Measurements from ENCODE around the gene DIP2C.

DIP2C gene

GRCh38 chr10:727162-727790 lies 37.8 kb upstream of the DIP2C start:
- H3K27ac ChIP-seq (ENCODE audit: low read depth, low read length) = no peak overlapping the region
- no peak overlapping the region for H3K56ac ChIP-seq (ENCODE audit: low read length)
- no peaks in the 10 kb centered on the region for H3K79me1 ChIP-seq (ENCODE audit: low read length)
- no peak overlapping the region for H4K8ac ChIP-seq (ENCODE audit: low read depth, low read length)
- H3K9ac ChIP-seq (ENCODE audit: low read length) = no peak overlapping the region
- no peak overlapping the region for H2BK120ac ChIP-seq (ENCODE audit: low read depth, low read length)
- H2BK15ac ChIP-seq (replicated peaks; ENCODE audit: low read depth) = no peak overlapping the region
- no peaks in the 10 kb centered on the region for H3K79me2 ChIP-seq (ENCODE audit: control insufficient read depth, insufficient read depth, low read length)
- H3K23ac ChIP-seq (ENCODE audit: low read length) = no peak overlapping the region
- H3K18ac ChIP-seq (ENCODE audit: low read length) = no peak overlapping the region
- no peak overlapping the region for H4K5ac ChIP-seq (ENCODE audit: low read length)
- no peak overlapping the region for H3K4ac ChIP-seq (ENCODE audit: low read depth, low read length)
- no peaks in the 10 kb centered on the region for H3K36me3 ChIP-seq (ENCODE audit: control insufficient read depth, insufficient read depth, low read length)
- no peaks in the 10 kb centered on the region for H3K4me1 ChIP-seq (ENCODE audit: control insufficient read depth, low read depth, low read length)
- H2BK5ac ChIP-seq (ENCODE audit: low read length) = no peak overlapping the region
- H3K4me3 ChIP-seq (ENCODE audit: low read length) = no peak overlapping the region
- no peaks in the 10 kb centered on the region for H3K27me3 ChIP-seq (ENCODE audit: insufficient read depth, low read length, poor library complexity)
- WGBS (ENCODE audit: extremely low coverage, insufficient coverage, low lambda C conversion rate) = no CpG with 5 or more reads among the region's 15 CpGs
- DNase-seq = no peak
- H3K4me2 ChIP-seq (ENCODE audit: low read length) = no peak overlapping the region
- H2AK5ac ChIP-seq (ENCODE audit: low read length) = no peak overlapping the region

GRCh38 chr10:725786-726185 lies 36.3 kb upstream of the DIP2C start:
- H2BK5ac ChIP-seq (ENCODE audit: low read length) = no peak overlapping the region
- H3K4me1 ChIP-seq (ENCODE audit: control insufficient read depth, low read depth, low read length) = no peaks in the 10 kb centered on the region
- H3K4me2 ChIP-seq (ENCODE audit: low read length) = no peak overlapping the region
- WGBS (ENCODE audit: extremely low coverage, insufficient coverage, low lambda C conversion rate) = no CpG with 5 or more reads among the region's 11 CpGs
- no peak overlapping the region for H3K56ac ChIP-seq (ENCODE audit: low read length)
- no peak overlapping the region for H2BK15ac ChIP-seq (replicated peaks; ENCODE audit: low read depth)
- no peak overlapping the region for H3K18ac ChIP-seq (ENCODE audit: low read length)
- no peak overlapping the region for H3K23ac ChIP-seq (ENCODE audit: low read length)
- no peak overlapping the region for H2AK5ac ChIP-seq (ENCODE audit: low read length)
- no peak overlapping the region for H4K5ac ChIP-seq (ENCODE audit: low read length)
- H3K9ac ChIP-seq (ENCODE audit: low read length) = no peak overlapping the region
- H3K27ac ChIP-seq (ENCODE audit: low read depth, low read length) = no peak overlapping the region
- no peak overlapping the region for H4K8ac ChIP-seq (ENCODE audit: low read depth, low read length)
- no peak overlapping the region for H3K4me3 ChIP-seq (ENCODE audit: low read length)
- no peak overlapping the region for H2BK120ac ChIP-seq (ENCODE audit: low read depth, low read length)
- no peaks in the 10 kb centered on the region for H3K36me3 ChIP-seq (ENCODE audit: control insufficient read depth, insufficient read depth, low read length)
- no peaks in the 10 kb centered on the region for H3K79me1 ChIP-seq (ENCODE audit: low read length)
- no peaks in the 10 kb centered on the region for H3K27me3 ChIP-seq (ENCODE audit: insufficient read depth, low read length, poor library complexity)
- H3K79me2 ChIP-seq (ENCODE audit: control insufficient read depth, insufficient read depth, low read length) = no peaks in the 10 kb centered on the region
- DNase-seq = no peak
- H3K4ac ChIP-seq (ENCODE audit: low read depth, low read length) = no peak overlapping the region

GRCh38 chr10:725302-725701 lies 35.8 kb upstream of the DIP2C start:
- no peaks in the 10 kb centered on the region for H3K79me2 ChIP-seq (ENCODE audit: control insufficient read depth, insufficient read depth, low read length)
- no CpG with 5 or more reads among the region's 12 CpGs for WGBS (ENCODE audit: extremely low coverage, insufficient coverage, low lambda C conversion rate)
- no peak overlapping the region for H3K9ac ChIP-seq (ENCODE audit: low read length)
- H3K36me3 ChIP-seq (ENCODE audit: control insufficient read depth, insufficient read depth, low read length) = no peaks in the 10 kb centered on the region
- no peaks in the 10 kb centered on the region for H3K79me1 ChIP-seq (ENCODE audit: low read length)
- H3K4me3 ChIP-seq (ENCODE audit: low read length) = no peak overlapping the region
- no peak overlapping the region for H4K5ac ChIP-seq (ENCODE audit: low read length)
- no peak for DNase-seq
- no peak overlapping the region for H2BK120ac ChIP-seq (ENCODE audit: low read depth, low read length)
- H3K56ac ChIP-seq (ENCODE audit: low read length) = no peak overlapping the region
- H3K18ac ChIP-seq (ENCODE audit: low read length) = no peak overlapping the region
- no peaks in the 10 kb centered on the region for H3K4me1 ChIP-seq (ENCODE audit: control insufficient read depth, low read depth, low read length)
- no peak overlapping the region for H2BK5ac ChIP-seq (ENCODE audit: low read length)
- H4K8ac ChIP-seq (ENCODE audit: low read depth, low read length) = no peak overlapping the region
- no peak overlapping the region for H3K4ac ChIP-seq (ENCODE audit: low read depth, low read length)
- H3K27me3 ChIP-seq (ENCODE audit: insufficient read depth, low read length, poor library complexity) = no peaks in the 10 kb centered on the region
- no peak overlapping the region for H2AK5ac ChIP-seq (ENCODE audit: low read length)
- no peak overlapping the region for H2BK15ac ChIP-seq (replicated peaks; ENCODE audit: low read depth)
- no peak overlapping the region for H3K23ac ChIP-seq (ENCODE audit: low read length)
- no peak overlapping the region for H3K27ac ChIP-seq (ENCODE audit: low read depth, low read length)
- H3K4me2 ChIP-seq (ENCODE audit: low read length) = no peak overlapping the region

GRCh38 chr10:723973-724372 lies 34.5 kb upstream of the DIP2C start:
- Histone ChIP-seq H3K18ac (ENCODE audit: low read length) (no peak overlapping the region), H2BK15ac (replicated peaks; ENCODE audit: low read depth) (no peak overlapping the region), H3K4me2 (ENCODE audit: low read length) (no peak overlapping the region), H3K27ac (ENCODE audit: low read depth, low read length) (no peak overlapping the region), H3K36me3 (ENCODE audit: control insufficient read depth, insufficient read depth, low read length) (no peaks in the 10 kb centered on the region), H4K5ac (ENCODE audit: low read length) (no peak overlapping the region), H3K4ac (ENCODE audit: low read depth, low read length) (no peak overlapping the region), H3K9ac (ENCODE audit: low read length) (no peak overlapping the region), H3K4me3 (ENCODE audit: low read length) (no peak overlapping the region), H3K79me2 (ENCODE audit: control insufficient read depth, insufficient read depth, low read length) (no peaks in the 10 kb centered on the region), H4K8ac (ENCODE audit: low read depth, low read length) (no peak overlapping the region), H3K23ac (ENCODE audit: low read length) (no peak overlapping the region), H3K4me1 (ENCODE audit: control insufficient read depth, low read depth, low read length) (no peaks in the 10 kb centered on the region), H2BK120ac (ENCODE audit: low read depth, low read length) (no peak overlapping the region), H2AK5ac (ENCODE audit: low read length) (no peak overlapping the region), H3K79me1 (ENCODE audit: low read length) (no peaks in the 10 kb centered on the region), H3K56ac (ENCODE audit: low read length) (no peak overlapping the region), H3K27me3 (ENCODE audit: insufficient read depth, low read length, poor library complexity) (no peaks in the 10 kb centered on the region), H2BK5ac (ENCODE audit: low read length) (no peak overlapping the region)
- DNase-seq = no peak
- no CpG with 5 or more reads among the region's 16 CpGs for WGBS (ENCODE audit: extremely low coverage, insufficient coverage, low lambda C conversion rate)

- Histone ChIP-seq H3K27me3 (ENCODE audit: insufficient read depth, low read length, poor library complexity) (no peaks in the 10 kb centered on the region), H3K79me2 (ENCODE audit: control insufficient read depth, insufficient read depth, low read length) (no peaks in the 10 kb centered on the region), H2BK120ac (ENCODE audit: low read depth, low read length) (no peak overlapping the region), H3K18ac (ENCODE audit: low read length) (no peak overlapping the region), H3K9ac (ENCODE audit: low read length) (no peak overlapping the region), H3K23ac (ENCODE audit: low read length) (no peak overlapping the region), H3K36me3 (ENCODE audit: control insufficient read depth, insufficient read depth, low read length) (no peaks in the 10 kb centered on the region), H3K56ac (ENCODE audit: low read length) (no peak overlapping the region), H3K79me1 (ENCODE audit: low read length) (no peaks in the 10 kb centered on the region), H4K8ac (ENCODE audit: low read depth, low read length) (no peak overlapping the region), H2BK5ac (ENCODE audit: low read length) (no peak overlapping the region), H3K27ac (ENCODE audit: low read depth, low read length) (no peak overlapping the region), H2BK15ac (replicated peaks; ENCODE audit: low read depth) (no peak overlapping the region), H3K4ac (ENCODE audit: low read depth, low read length) (no peak overlapping the region), H4K5ac (ENCODE audit: low read length) (no peak overlapping the region), H3K4me3 (ENCODE audit: low read length) (no peak overlapping the region), H2AK5ac (ENCODE audit: low read length) (no peak overlapping the region), H3K4me2 (ENCODE audit: low read length) (no peak overlapping the region), H3K4me1 (ENCODE audit: control insufficient read depth, low read depth, low read length) (no peaks in the 10 kb centered on the region)
- WGBS (ENCODE audit: extremely low coverage, insufficient coverage, low lambda C conversion rate) = no CpG with 5 or more reads among the region's 26 CpGs
- DNase-seq = no peak
These were observed 33.0 kb upstream of the DIP2C start for GRCh38 chr10:722281-723060.
